AG04449 (cell line): ENCODE data around the gene UBR1.

Experiments
- CTCF ChIA-PET: fragments of 350-600 bp; formaldehyde crosslinking; extraction: SDS; loops from one replicate; lab custom pipeline; 2021; ENCODE audit warnings: antibody characterized with exemption; lab: Yijun Ruan, JAX
- POLR2A ChIA-PET: fragments of 400-600, 350-600 bp; formaldehyde crosslinking; extraction: SDS; loops from one replicate; lab custom pipeline; 2020; ENCODE audit warnings: antibody characterized with exemption, inconsistent platforms; lab: Yijun Ruan, JAX
- DNase-seq: peaks from one replicate; pipeline ENCODE4 v3.0.0-alpha.2; 2010; ENCODE audit warnings: low read depth, low spot score
- H3K4me3 ChIP-seq: 2 replicates; pipeline ENCODE4 v1.5.1; 2011; ENCODE audit warnings: low read depth, mild to moderate bottlenecking, control low read depth, low read length
- TF ChIP-seq, protein P1 (sequence below): IDR thresholded peaks from one replicate; pipeline ENCODE4 v1.5.1; 2011; ENCODE audit warnings: mild to moderate bottlenecking, moderate library complexity, low read length, control low read depth, inconsistent platforms; ENCODE audit not compliant: insufficient read depth; ENCODE audit errors: missing control alignments

Gene UBR1

DNA sequence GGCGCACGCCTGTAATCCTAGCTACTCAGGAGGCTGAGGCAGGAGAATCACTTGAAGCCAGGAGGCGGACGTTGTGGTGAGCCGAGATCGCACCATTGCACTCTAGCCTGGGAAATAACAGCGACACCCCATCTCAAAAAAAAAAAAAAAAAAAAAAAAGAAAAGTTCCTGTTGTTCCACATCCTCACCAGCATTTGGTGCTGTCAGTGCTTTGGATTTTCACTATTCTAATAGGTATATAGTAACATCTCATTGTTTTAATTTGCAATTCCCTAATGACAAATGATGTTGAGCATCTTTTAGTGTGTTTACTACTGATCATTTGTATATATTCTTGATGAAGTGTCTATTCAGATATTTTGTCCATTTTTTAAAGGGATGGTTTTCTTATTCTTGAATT lies 24.6 kb downstream of the UBR1 start:
- TF ChIP-seq, protein P1, sequence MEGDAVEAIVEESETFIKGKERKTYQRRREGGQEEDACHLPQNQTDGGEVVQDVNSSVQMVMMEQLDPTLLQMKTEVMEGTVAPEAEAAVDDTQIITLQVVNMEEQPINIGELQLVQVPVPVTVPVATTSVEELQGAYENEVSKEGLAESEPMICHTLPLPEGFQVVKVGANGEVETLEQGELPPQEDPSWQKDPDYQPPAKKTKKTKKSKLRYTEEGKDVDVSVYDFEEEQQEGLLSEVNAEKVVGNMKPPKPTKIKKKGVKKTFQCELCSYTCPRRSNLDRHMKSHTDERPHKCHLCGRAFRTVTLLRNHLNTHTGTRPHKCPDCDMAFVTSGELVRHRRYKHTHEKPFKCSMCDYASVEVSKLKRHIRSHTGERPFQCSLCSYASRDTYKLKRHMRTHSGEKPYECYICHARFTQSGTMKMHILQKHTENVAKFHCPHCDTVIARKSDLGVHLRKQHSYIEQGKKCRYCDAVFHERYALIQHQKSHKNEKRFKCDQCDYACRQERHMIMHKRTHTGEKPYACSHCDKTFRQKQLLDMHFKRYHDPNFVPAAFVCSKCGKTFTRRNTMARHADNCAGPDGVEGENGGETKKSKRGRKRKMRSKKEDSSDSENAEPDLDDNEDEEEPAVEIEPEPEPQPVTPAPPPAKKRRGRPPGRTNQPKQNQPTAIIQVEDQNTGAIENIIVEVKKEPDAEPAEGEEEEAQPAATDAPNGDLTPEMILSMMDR, result no peak
- DNase-seq, result no peak
- H3K4me3 ChIP-seq, result no peak overlapping the region
- ChIA-PET POLR2A (no interaction called here), CTCF (no interaction called here)

DNA sequence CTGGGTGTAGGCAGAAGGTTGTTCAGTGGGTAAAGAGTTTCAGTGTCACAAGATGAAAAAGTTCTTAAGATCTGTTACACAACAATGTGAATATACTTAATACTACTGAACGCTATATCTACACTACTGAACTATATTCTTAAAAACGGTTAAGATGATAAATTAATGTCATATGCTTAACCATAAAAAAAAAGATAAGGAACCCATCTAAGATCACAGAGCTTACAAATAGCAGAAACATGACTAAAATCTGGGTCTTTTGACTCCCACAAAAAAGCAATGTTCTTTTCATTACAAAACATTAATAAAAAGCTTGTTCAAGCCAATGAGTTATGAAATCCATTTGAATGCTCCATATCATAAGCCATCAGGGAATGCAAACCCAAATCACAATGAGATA lies 34.4 kb downstream of the UBR1 start:
- TF ChIP-seq, protein P1, result no peak
- ChIA-PET CTCF (interaction anchor here (0.6 to 1.4 kb wide), 2 partner anchors 14 to 50 kb away, joined by 3 to 4 read pairs; no protein-coding TSS in a partner anchor), POLR2A (no interaction called here)
- H3K4me3 ChIP-seq, result no peak overlapping the region
- DNase-seq, result no peak

DNA sequence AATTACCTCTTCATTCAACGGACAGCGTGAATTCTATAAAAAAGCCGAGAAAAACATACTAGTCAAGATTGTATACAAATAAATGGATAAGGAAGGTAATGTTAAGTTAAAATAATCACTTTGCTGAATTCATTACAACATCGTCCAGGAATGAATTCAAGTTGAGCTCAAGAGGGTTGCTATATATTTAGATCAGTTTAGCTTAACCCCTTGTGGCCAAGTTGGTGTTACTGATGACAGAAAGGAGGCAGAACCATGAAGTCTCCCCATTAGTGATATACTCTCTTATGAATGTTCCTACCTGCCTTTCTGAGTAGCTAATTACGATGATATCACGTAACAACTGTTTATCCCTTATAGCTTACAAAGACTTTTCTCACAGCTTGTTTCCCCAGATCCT lies 34.9 kb downstream of the UBR1 start:
- CTCF ChIA-PET, result interaction anchor here (0.6 to 1.4 kb wide), 2 partner anchors 15 to 51 kb away, joined by 3 to 4 read pairs; no protein-coding TSS in a partner anchor
- TF ChIP-seq, protein P1, result no peak
- H3K4me3 ChIP-seq, result no peak overlapping the region
- POLR2A ChIA-PET, result no interaction called here
- no peak for DNase-seq

GRCh38 chr15:43070249-43070648 lies 35.6 kb downstream of the UBR1 start:
- TF ChIP-seq, protein P1, result no peak

GRCh38 chr15:43067717-43068461 lies 37.9 kb downstream of the UBR1 start:
- CTCF ChIA-PET, result no interaction called here
- H3K4me3 ChIP-seq, result no peak overlapping the region
- TF ChIP-seq, protein P1, result no peak
- POLR2A ChIA-PET, result no interaction called here
- no peak for DNase-seq

More at GRCh38 chr15:43070249-43070648, 35.6 kb downstream of the UBR1 start:
- DNase-seq, result no peak
- CTCF ChIA-PET, result interaction anchor here (1.4 kb wide), 1 partner anchor 51 kb away, joined by 4 read pairs; no protein-coding TSS in a partner anchor
- POLR2A ChIA-PET, result no interaction called here
- H3K4me3 ChIP-seq, result no peak overlapping the region

DNA sequence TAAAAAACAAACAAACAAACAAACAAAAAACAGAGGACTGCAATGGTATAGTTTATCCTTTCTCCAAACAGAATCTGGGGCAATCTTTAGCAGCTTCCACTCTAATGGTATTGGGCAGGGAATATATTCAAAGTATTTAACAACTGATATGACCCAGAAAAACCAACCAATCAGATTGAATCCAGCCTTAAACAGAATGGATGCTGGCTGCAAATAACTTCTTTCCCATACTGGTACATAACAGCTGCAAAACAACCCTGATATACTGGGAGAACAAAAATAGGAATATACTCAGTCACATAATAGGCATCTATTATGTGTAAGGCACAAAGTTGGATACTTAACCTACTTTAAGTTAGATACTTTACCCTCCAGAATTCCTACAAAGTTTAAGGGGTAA lies 49.1 kb downstream of the UBR1 start:
- no peak overlapping the region for H3K4me3 ChIP-seq
- DNase-seq, result no peak
- TF ChIP-seq, protein P1, result no peak
- ChIA-PET POLR2A (no interaction called here), CTCF (interaction anchor here (1.0 kb wide), 1 partner anchor 12 kb away, joined by 3 read pairs; no protein-coding TSS in a partner anchor)
